Adrenal gland (tissue), 12 donors: Measurements from ENCODE around the gene PAXIP1. TPM values are rescaled to one million over a fixed set of nuclear protein-coding genes. Genes with fewer than 3 reads are reported as not detected.

Source experiments
- DNase-seq, 7 donors: peaks; one replicate each; pipeline ENCODE4 v3.0.0-alpha.2; 2019 to 2020
- H3K27ac ChIP-seq, 5 donors: fragments of 200-600 bp; sonication (generic) in 4 of 5; 1 replicate in 3 of 5; 2 replicates in 2 of 5; pipeline versions ENCODE4 v1.5.1 to v1.8.0; 2016 to 2020; ENCODE audit warnings: mild to moderate bottlenecking in 1 of 5
- H3K27me3 ChIP-seq: fragments of 200-600 bp; 2 replicates; pipeline ENCODE4 v1.8.0; 2021
- H3K36me3 ChIP-seq, 2 donors: fragments of 200-600 bp; replicated peaks in 1 of 2; 1 replicate in 1 of 2; 2 replicates in 1 of 2; pipeline versions ENCODE4 v1.5.1 to v1.8.0; 2018 to 2022
- H3K4me1 ChIP-seq, 2 donors: fragments of 200-600 bp; replicated peaks in 1 of 2; 1 replicate in 1 of 2; 2 replicates in 1 of 2; pipeline versions ENCODE4 v1.5.1 to v1.8.0; 2018 to 2021
- H3K4me3 ChIP-seq, 4 donors: fragments of 200-600 bp; sonication (generic) in 3 of 4; one replicate each; pipeline ENCODE4 v1.5.1; 2016 to 2018
- H3K9me3 ChIP-seq, 3 donors: fragments of 200-600 bp; sonication (generic) in 1 of 3; replicated peaks in 1 of 3; 1 replicate in 2 of 3; 2 replicates in 1 of 3; pipeline versions ENCODE4 v1.5.1 to v1.8.0; 2016 to 2021
- CTCF ChIP-seq, 6 experiments: fragments of 450-650 bp in 4 of 6; fragments of 200-600 bp in 2 of 6; sonication (generic) in 1 of 6; IDR thresholded peaks; 1 replicate in 5 of 6; 2 replicates in 1 of 6; pipeline versions ENCODE4 v1.5.1 to v1.8.0; 2016 to 2021; ENCODE audit warnings: antibody characterized with exemption in 6 of 6, mild to moderate bottlenecking in 2 of 6, moderate library complexity in 1 of 6
- POLR2A ChIP-seq, 2 donors: fragments of 450-650 bp; IDR thresholded peaks; one replicate each; pipeline ENCODE4 v1.6.1; 2017; ENCODE audit warnings: antibody characterized with exemption in 2 of 2, mild to moderate bottlenecking in 2 of 2, moderate library complexity in 1 of 2
- WGBS, 4 donors: extraction: QIAGEN DNeasy Blood & Tissue Kit in 2 of 4; methylation state at CpG; one replicate each; pipeline versions ENCODE4 v1.1.5 to v1.1.7; 2013 to 2017; 5-methylcytosine and 5-hydroxymethylcytosine counted together
- intact Hi-C, 2 donors: fragments of 100-400 bp; cut with DNase I; formaldehyde crosslinking; loops; one replicate each; pipeline versions ENCODE4 v1.14.1 to v1.15.0; 2022 to 2023
- polyA plus RNA-seq, 3 donors: library from polyadenylated mRNA; stranded (reverse); fragments of 200-250 nt in 2 of 3; fragments of 350-450 nt in 1 of 3; fragmentation: Illumina TruSeq in 1 of 3; extraction: RNeasy Lipid Tissue Mini Kit (QIAGEN cat#74804) in 1 of 3; gene quantifications; one replicate each; pipeline ENCODE4 v1.2.3, GENCODE V29; 2013 to 2014
- total RNA-seq, 9 donors: library from RNA; depleted of rRNA in 4 of 9; stranded (reverse); fragments of >200 nt in 4 of 9; fragments of 120-200 nt in 1 of 9; fragmentation: NEBNext Ultra II Directional in 1 of 9; extraction: Animal tissue kit (Norgen Biotek cat#: 25700) in 1 of 9; gene quantifications; one replicate each; pipeline versions ENCODE4 v1.1.0 to v1.2.4, GENCODE V29; 2013 to 2023
- donor health status: healthy with polysubstance abuse.
- donor health status: Bipolar disorder and iron deficiency.
- donor health status: DM: yes; HTN: yes; CAD: no.
- donor health status: DM: no; HTN: no; CAD: no.
- donor health status: DM: no; HTN: no; CAD: no.
- donor health status: DM: yes; HTN: yes; CAD: no.

The PAXIP1 gene
- total and polyA plus RNA-seq, 12 donors, result 4.1 to 11.7 (median 7.8) TPM

- intact Hi-C loops, result no loop called here
- no peak for DNase-seq
- Histone ChIP-seq H3K9me3 (no peaks in the 10 kb centered on the region), H3K27ac (no peak overlapping the region), H3K36me3 (no peaks in the 10 kb centered on the region), H3K4me3 (no peak overlapping the region), H3K4me1 (no peaks in the 10 kb centered on the region), H3K27me3 (no peaks in the 10 kb centered on the region)
- TF ChIP-seq CTCF (IDR thresholded peaks at IDR 0.05), result no peak
- no peak for TF ChIP-seq POLR2A (IDR thresholded peaks at IDR 0.05)
- 53 to 64% (median 59%) methylated on average over 7 of the region's 7 CpGs for WGBS, 4 donors
Measured at GRCh38 chr7:155021699-155022145, 18.8 kb upstream of the PAXIP1 start.

- intact Hi-C loops, result no loop called here
- H3K36me3 ChIP-seq, result no peaks in the 10 kb centered on the region
- H3K27me3 ChIP-seq, result no peaks in the 10 kb centered on the region
- no peak overlapping the region for H3K27ac ChIP-seq
- TF ChIP-seq CTCF (IDR thresholded peaks at IDR 0.05) (no peak), POLR2A (IDR thresholded peaks at IDR 0.05) (no peak)
- no peaks in the 10 kb centered on the region for H3K9me3 ChIP-seq
- no peaks in the 10 kb centered on the region for H3K4me1 ChIP-seq
- no peak overlapping the region for H3K4me3 ChIP-seq
- 59 to 68% (median 64%) methylated on average over 5 of the region's 5 CpGs for WGBS, 4 donors
- no peak for DNase-seq
Measured at GRCh38 chr7:155020996-155021395, 18.1 kb upstream of the PAXIP1 start.

- no peaks in the 10 kb centered on the region for H3K4me1 ChIP-seq
- H3K36me3 ChIP-seq, result no peaks in the 10 kb centered on the region
- no peaks in the 10 kb centered on the region for H3K27me3 ChIP-seq
- H3K9me3 ChIP-seq, result no peaks in the 10 kb centered on the region
- no peak for DNase-seq
- WGBS, 4 donors, result 84 to 90% (median 87%) methylated on average over 4 of the region's 4 CpGs
- H3K4me3 ChIP-seq, result no peak overlapping the region
- intact Hi-C loops, result no loop called here
- H3K27ac ChIP-seq, result no peak overlapping the region
- TF ChIP-seq POLR2A (IDR thresholded peaks at IDR 0.05) (no peak), CTCF (IDR thresholded peaks at IDR 0.05) (no peak)
Measured at GRCh38 chr7:155017834-155018233, 14.9 kb upstream of the PAXIP1 start.

GRCh38 chr7:155011086-155011485 lies 8.2 kb upstream of the PAXIP1 start:
- WGBS, 4 donors, result 94 to 95% (median 94%) methylated on average over 4 of the region's 4 CpGs
- Histone ChIP-seq H3K4me1 (no peaks in the 10 kb centered on the region), H3K4me3 (no peak overlapping the region), H3K9me3 (no peaks in the 10 kb centered on the region), H3K27me3 (no peaks in the 10 kb centered on the region), H3K27ac (no peak overlapping the region), H3K36me3 (no peaks in the 10 kb centered on the region)
- DNase-seq, result no peak
- intact Hi-C loops, result no loop called here
- no peak for TF ChIP-seq CTCF (IDR thresholded peaks at IDR 0.05)
- no peak for TF ChIP-seq POLR2A (IDR thresholded peaks at IDR 0.05)
